Astrocyte of the spinal cord (primary cell): Measurements from ENCODE around the gene DNER.

Experiments
- DNase-seq: peaks from one replicate; pipeline ENCODE4 v3.0.0; 2011; ENCODE audit warnings: low read depth, low spot score
- H3K4me3 ChIP-seq: 2 replicates; pipeline ENCODE4 v1.5.1; 2011; ENCODE audit warnings: low read depth, mild to moderate bottlenecking, low read length, moderate library complexity
- CTCF ChIP-seq: IDR thresholded peaks from 2 replicates; pipeline ENCODE4 v1.5.1; 2012; ENCODE audit warnings: low read depth, mild to moderate bottlenecking, low read length, inconsistent platforms
- in situ Hi-C: cut with HindIII; loops from 2 replicates; pipeline ENCODE4 v1.10.0; 2017; ENCODE audit warnings: low sequenced_read_pairs

Gene DNER

GRCh38 chr2:229443546-229444268 is 270.6 kb downstream of the DNER start:
- in situ Hi-C loops: no loop called here
- no peak overlapping the region for H3K4me3 ChIP-seq
- TF ChIP-seq CTCF: no peak
- no peak for DNase-seq

GRCh38 chr2:229443141-229443540 is 271.2 kb downstream of the DNER start:
- no peak for DNase-seq
- no peak for TF ChIP-seq CTCF
- H3K4me3 ChIP-seq: no peak overlapping the region
- in situ Hi-C loops: no loop called here

- no peak overlapping the region for H3K4me3 ChIP-seq
- in situ Hi-C loops: no loop called here
- no peak for TF ChIP-seq CTCF
- DNase-seq: no peak
Observed at GRCh38 chr2:229438430-229439159, 275.8 kb downstream of the DNER start.

- DNase-seq: no peak
- no peak overlapping the region for H3K4me3 ChIP-seq
- TF ChIP-seq CTCF: no peak
- in situ Hi-C loops: no loop called here
Observed at GRCh38 chr2:229437467-229437866, 276.9 kb downstream of the DNER start.

GRCh38 chr2:229434187-229434586 is 280.2 kb downstream of the DNER start:
- TF ChIP-seq CTCF: no peak
- in situ Hi-C loops: no loop called here
- no peak overlapping the region for H3K4me3 ChIP-seq
- no peak for DNase-seq

- in situ Hi-C loops: no loop called here
- no peak overlapping the region for H3K4me3 ChIP-seq
- no peak for TF ChIP-seq CTCF
- no peak for DNase-seq
Observed at GRCh38 chr2:229433351-229433750, 281.0 kb downstream of the DNER start.
